HepG2 (cell line): ENCODE results near the gene ITK. TPM values are rescaled to one million over a fixed set of nuclear protein-coding genes. Genes with fewer than 3 reads are reported as not detected.
A peak's percentile ranks its signal among the peaks of the same experiment; 100 is the strongest.

Experiments
- ATF7-NPFF ChIP-seq: sonication (generic); formaldehyde crosslinking; IDR thresholded peaks from 2 replicates; pipeline ENCODE4 v1.8.1; 2023; ENCODE audit warnings: mild to moderate bottlenecking, low read depth, missing genetic modification reagents, moderate library complexity
- CCDC6 ChIP-seq: sonication (generic); formaldehyde crosslinking; IDR thresholded peaks from 2 replicates; pipeline ENCODE4 v1.8.1; 2022; ENCODE audit warnings: mild to moderate bottlenecking, missing genetic modification reagents, moderate library complexity
- GTF2F1 ChIP-seq: fragments of 150-350 bp; IDR thresholded peaks from 2 replicates; pipeline ENCODE4 v1.6.1; 2014; ENCODE audit warnings: low read length
- JUN ChIP-seq: sonication (generic); formaldehyde crosslinking; IDR thresholded peaks from 2 replicates; pipeline ENCODE4 v1.4.0; 2020; ENCODE audit warnings: mild to moderate bottlenecking, missing genetic modification reagents
- NR2F6 ChIP-seq, 2 experiments: IDR thresholded peaks; 2 replicates each; pipeline ENCODE4 v1.6.1; 2016; ENCODE audit warnings: antibody characterized with exemption in 1 of 2, mild to moderate bottlenecking in 1 of 2
- SP2 ChIP-seq: sonication (generic); formaldehyde crosslinking; IDR thresholded peaks from 2 replicates; pipeline ENCODE4 v1.5.1; 2020; ENCODE audit warnings: mild to moderate bottlenecking, missing genetic modification reagents
- SSRP1 ChIP-seq: IDR thresholded peaks from 2 replicates; pipeline ENCODE4 v1.6.1; 2016; ENCODE audit warnings: control low read depth
- TGIF2 ChIP-seq: IDR thresholded peaks from 2 replicates; pipeline ENCODE4 v1.6.1; 2016; ENCODE audit warnings: control low read depth, missing compliant biosample characterization
- TOE1 ChIP-seq: sonication (generic); formaldehyde crosslinking; IDR thresholded peaks from 2 replicates; pipeline ENCODE4 v1.4.0; 2020; ENCODE audit warnings: mild to moderate bottlenecking, missing genetic modification reagents
- ZBTB8A ChIP-seq: sonication (generic); formaldehyde crosslinking; IDR thresholded peaks from 2 replicates; pipeline ENCODE4 v1.4.0; 2020; ENCODE audit warnings: mild to moderate bottlenecking, low read depth, missing genetic modification reagents, borderline replicate concordance
- ZNF354B ChIP-seq: sonication (generic); formaldehyde crosslinking; IDR thresholded peaks from 2 replicates; pipeline ENCODE4 v1.8.0; 2022; ENCODE audit warnings: mild to moderate bottlenecking, missing genetic modification reagents
- ZNF713 ChIP-seq: sonication (generic); formaldehyde crosslinking; IDR thresholded peaks from 2 replicates; pipeline ENCODE4 v1.4.0; 2020; ENCODE audit warnings: mild to moderate bottlenecking, missing genetic modification reagents
- ZNF850 ChIP-seq: sonication (generic); formaldehyde crosslinking; conservative IDR thresholded peaks from 2 replicates; pipeline ENCODE4 v1.9.0; 2021; ENCODE audit warnings: mild to moderate bottlenecking, missing genetic modification reagents
- ZSCAN21 ChIP-seq: sonication (generic); formaldehyde crosslinking; IDR thresholded peaks from 2 replicates; pipeline ENCODE4 v1.8.0; 2022; ENCODE audit warnings: mild to moderate bottlenecking, missing genetic modification reagents, moderate library complexity, borderline replicate concordance
- polyA plus RNA-seq, 8 experiments: library from polyadenylated mRNA; depleted of rRNA in 3 of 8; stranded (reverse) in 7 of 8; unstranded in 1 of 8; fragments of >200 nt; fragmentation: Illumina TruSeq in 4 of 8; extraction: Trizol in 4 of 8; gene quantifications; 2 replicates each; pipeline versions ENCODE4 v1.2.1 to v1.2.3, GENCODE V29; 2011 to 2016; ENCODE audit warnings: low read depth in 4 of 8, missing spikeins in 1 of 8, mixed read lengths in 1 of 8; ENCODE audit not compliant: insufficient read depth in 1 of 8
- total RNA-seq, 5 experiments: library from RNA; depleted of rRNA; stranded (reverse); fragments of >200 nt; fragmentation: Illumina TruSeq; extraction: Trizol; gene quantifications; 2 replicates each; pipeline ENCODE4 v1.2.3, GENCODE V29; 2016; ENCODE audit warnings: low read depth in 1 of 5
- TF ChIP-seq, protein P1 (sequence below): sonication (generic); formaldehyde crosslinking; IDR thresholded peaks from 2 replicates; pipeline ENCODE4 v1.5.1; 2020; ENCODE audit warnings: missing genetic modification reagents, mild to moderate bottlenecking, borderline replicate concordance
- TF ChIP-seq, protein P2 (sequence below): sonication (generic); formaldehyde crosslinking; IDR thresholded peaks from 2 replicates; pipeline ENCODE4 v1.4.0; 2020; ENCODE audit warnings: missing genetic modification reagents
- TF ChIP-seq, protein P3 (sequence below): sonication (generic); formaldehyde crosslinking; IDR thresholded peaks from 2 replicates; pipeline ENCODE4 v1.5.0; 2020; ENCODE audit warnings: mild to moderate bottlenecking, missing genetic modification reagents
- TF ChIP-seq, protein P4 (sequence below): IDR thresholded peaks from 2 replicates; pipeline ENCODE4 v1.6.1; 2016; ENCODE audit warnings: low read depth, control low read depth
- TF ChIP-seq, protein P5 (sequence below): sonication (generic); formaldehyde crosslinking; IDR thresholded peaks from 2 replicates; pipeline ENCODE4 v1.9.0; 2021; ENCODE audit warnings: missing genetic modification reagents, mild to moderate bottlenecking, borderline replicate concordance
- TF ChIP-seq, protein P6 (sequence below): IDR thresholded peaks from 2 replicates; pipeline ENCODE4 v1.6.1; 2012; ENCODE audit warnings: low read depth, low read length, improper control_type of control experiment

The ITK gene
- total and polyA plus RNA-seq, 2 of the 13 experiments (the other 11 are each of a cell fraction or from before 2014, with no cell fraction given): 0.01 TPM; not detected in 1

DNA sequence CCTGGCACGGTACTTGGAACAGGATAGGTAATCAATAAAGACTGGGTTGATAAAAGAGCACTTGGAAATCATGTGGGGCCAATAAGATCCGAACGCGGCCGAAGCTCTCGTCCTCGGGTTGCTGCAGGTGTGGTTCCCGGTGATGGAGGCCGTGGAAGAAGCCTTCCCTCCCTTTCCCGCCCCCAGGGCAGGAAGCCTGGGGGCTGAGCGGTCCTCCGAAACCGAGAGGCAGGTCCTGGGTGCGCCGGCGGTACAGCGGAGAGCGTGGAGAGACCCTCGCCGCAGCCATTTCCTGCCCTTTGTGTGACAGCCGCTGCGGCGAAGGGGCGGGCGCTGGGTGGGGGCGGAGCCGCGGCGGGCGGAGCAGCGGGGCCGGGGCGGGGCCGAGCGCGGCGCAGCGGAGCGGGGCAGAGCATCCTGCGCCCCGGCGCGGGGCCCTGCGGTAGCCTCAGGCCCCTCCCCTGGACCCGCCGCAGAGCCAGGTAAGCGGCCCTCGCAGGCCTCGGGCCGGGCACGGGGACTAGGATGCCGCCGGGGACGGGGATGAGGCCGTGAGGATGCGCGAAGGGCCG lies 85.2 kb downstream of the ITK start, which contains the start of gene CYFIP2 (continued):
- TF ChIP-seq, protein P1, sequence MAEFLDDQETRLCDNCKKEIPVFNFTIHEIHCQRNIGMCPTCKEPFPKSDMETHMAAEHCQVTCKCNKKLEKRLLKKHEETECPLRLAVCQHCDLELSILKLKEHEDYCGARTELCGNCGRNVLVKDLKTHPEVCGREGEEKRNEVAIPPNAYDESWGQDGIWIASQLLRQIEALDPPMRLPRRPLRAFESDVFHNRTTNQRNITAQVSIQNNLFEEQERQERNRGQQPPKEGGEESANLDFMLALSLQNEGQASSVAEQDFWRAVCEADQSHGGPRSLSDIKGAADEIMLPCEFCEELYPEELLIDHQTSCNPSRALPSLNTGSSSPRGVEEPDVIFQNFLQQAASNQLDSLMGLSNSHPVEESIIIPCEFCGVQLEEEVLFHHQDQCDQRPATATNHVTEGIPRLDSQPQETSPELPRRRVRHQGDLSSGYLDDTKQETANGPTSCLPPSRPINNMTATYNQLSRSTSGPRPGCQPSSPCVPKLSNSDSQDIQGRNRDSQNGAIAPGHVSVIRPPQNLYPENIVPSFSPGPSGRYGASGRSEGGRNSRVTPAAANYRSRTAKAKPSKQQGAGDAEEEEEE: no peak
- TF ChIP-seq NR2F6 (IDR thresholded peaks at IDR 0.05): no peak
- TF ChIP-seq NR2F6 (CRISPR knock-in tag; IDR thresholded peaks at IDR 0.05): no peak
- TF ChIP-seq, protein P2, sequence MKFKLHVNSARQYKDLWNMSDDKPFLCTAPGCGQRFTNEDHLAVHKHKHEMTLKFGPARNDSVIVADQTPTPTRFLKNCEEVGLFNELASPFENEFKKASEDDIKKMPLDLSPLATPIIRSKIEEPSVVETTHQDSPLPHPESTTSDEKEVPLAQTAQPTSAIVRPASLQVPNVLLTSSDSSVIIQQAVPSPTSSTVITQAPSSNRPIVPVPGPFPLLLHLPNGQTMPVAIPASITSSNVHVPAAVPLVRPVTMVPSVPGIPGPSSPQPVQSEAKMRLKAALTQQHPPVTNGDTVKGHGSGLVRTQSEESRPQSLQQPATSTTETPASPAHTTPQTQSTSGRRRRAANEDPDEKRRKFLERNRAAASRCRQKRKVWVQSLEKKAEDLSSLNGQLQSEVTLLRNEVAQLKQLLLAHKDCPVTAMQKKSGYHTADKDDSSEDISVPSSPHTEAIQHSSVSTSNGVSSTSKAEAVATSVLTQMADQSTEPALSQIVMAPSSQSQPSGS (CRISPR knock-in tag): no peak
- TF ChIP-seq SSRP1 (CRISPR knock-in tag): no peak
- no peak for TF ChIP-seq JUN (CRISPR knock-in tag)
- 0 out of 2 replicates have a peak, but pooled peaks have one; percentile 15 for TF ChIP-seq SP2 (CRISPR knock-in tag)
- TF ChIP-seq GTF2F1: no peak
- no peak for TF ChIP-seq ATF7-NPFF (CRISPR knock-in tag)
- no peak for TF ChIP-seq ZNF850 (CRISPR knock-in tag)
- TF ChIP-seq, protein P3, sequence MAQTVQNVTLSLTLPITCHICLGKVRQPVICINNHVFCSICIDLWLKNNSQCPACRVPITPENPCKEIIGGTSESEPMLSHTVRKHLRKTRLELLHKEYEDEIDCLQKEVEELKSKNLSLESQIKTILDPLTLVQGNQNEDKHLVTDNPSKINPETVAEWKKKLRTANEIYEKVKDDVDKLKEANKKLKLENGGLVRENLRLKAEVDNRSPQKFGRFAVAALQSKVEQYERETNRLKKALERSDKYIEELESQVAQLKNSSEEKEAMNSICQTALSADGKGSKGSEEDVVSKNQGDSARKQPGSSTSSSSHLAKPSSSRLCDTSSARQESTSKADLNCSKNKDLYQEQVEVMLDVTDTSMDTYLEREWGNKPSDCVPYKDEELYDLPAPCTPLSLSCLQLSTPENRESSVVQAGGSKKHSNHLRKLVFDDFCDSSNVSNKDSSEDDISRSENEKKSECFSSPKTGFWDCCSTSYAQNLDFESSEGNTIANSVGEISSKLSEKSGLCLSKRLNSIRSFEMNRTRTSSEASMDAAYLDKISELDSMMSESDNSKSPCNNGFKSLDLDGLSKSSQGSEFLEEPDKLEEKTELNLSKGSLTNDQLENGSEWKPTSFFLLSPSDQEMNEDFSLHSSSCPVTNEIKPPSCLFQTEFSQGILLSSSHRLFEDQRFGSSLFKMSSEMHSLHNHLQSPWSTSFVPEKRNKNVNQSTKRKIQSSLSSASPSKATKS: no peak
- TF ChIP-seq, protein P4, sequence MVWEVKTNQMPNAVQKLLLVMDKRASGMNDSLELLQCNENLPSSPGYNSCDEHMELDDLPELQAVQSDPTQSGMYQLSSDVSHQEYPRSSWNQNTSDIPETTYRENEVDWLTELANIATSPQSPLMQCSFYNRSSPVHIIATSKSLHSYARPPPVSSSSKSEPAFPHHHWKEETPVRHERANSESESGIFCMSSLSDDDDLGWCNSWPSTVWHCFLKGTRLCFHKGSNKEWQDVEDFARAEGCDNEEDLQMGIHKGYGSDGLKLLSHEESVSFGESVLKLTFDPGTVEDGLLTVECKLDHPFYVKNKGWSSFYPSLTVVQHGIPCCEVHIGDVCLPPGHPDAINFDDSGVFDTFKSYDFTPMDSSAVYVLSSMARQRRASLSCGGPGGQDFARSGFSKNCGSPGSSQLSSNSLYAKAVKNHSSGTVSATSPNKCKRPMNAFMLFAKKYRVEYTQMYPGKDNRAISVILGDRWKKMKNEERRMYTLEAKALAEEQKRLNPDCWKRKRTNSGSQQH (CRISPR knock-in tag): no peak
- TF ChIP-seq CCDC6 (CRISPR knock-in tag): no peak
- no peak for TF ChIP-seq ZNF354B (CRISPR knock-in tag)
- TF ChIP-seq, protein P5, sequence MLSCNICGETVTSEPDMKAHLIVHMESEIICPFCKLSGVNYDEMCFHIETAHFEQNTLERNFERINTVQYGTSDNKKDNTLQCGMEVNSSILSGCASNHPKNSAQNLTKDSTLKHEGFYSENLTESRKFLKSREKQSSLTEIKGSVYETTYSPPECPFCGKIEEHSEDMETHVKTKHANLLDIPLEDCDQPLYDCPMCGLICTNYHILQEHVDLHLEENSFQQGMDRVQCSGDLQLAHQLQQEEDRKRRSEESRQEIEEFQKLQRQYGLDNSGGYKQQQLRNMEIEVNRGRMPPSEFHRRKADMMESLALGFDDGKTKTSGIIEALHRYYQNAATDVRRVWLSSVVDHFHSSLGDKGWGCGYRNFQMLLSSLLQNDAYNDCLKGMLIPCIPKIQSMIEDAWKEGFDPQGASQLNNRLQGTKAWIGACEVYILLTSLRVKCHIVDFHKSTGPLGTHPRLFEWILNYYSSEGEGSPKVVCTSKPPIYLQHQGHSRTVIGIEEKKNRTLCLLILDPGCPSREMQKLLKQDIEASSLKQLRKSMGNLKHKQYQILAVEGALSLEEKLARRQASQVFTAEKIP (CRISPR knock-in tag): no peak
- no peak for TF ChIP-seq ZNF713 (CRISPR knock-in tag)
- no peak for TF ChIP-seq ZBTB8A (CRISPR knock-in tag)
- no peak for TF ChIP-seq ZSCAN21 (CRISPR knock-in tag)
- TF ChIP-seq, protein P6, sequence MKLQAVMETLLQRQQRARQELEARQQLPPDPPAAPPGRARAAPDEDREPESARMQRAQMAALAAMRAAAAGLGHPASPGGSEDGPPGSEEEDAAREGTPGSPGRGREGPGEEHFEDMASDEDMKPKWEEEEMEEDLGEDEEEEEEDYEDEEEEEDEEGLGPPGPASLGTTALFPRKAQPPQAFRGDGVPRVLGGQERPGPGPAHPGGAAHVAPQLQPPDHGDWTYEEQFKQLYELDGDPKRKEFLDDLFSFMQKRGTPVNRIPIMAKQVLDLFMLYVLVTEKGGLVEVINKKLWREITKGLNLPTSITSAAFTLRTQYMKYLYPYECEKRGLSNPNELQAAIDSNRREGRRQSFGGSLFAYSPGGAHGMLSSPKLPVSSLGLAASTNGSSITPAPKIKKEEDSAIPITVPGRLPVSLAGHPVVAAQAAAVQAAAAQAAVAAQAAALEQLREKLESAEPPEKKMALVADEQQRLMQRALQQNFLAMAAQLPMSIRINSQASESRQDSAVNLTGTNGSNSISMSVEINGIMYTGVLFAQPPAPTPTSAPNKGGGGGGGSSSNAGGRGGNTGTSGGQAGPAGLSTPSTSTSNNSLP: no peak
- TF ChIP-seq TOE1 (CRISPR knock-in tag): no peak
- TF ChIP-seq TGIF2 (CRISPR knock-in tag): peak; percentile 43; the same call in 1 of the 2 replicates
